Activated CD4-positive, alpha-beta T cell treated with anti-CD3 and anti-CD28 coated beads, Interleukin-2, amount 10 ng/mL, durations not matched to agents 7 days and 5 days (primary cell): ENCODE data around the gene MSRB3. TPM values are rescaled to one million over a fixed set of nuclear protein-coding genes. Genes with fewer than 3 reads are reported as not detected.

Experiments used
- CTCF ChIA-PET: fragments of 350-600 bp; sonication (Branson Sonifier 250); formaldehyde crosslinking; loops from one replicate; lab custom pipeline; 2021; ENCODE audit warnings: antibody characterized with exemption; lab: Charles Lee
- POLR2A ChIA-PET: fragments of 350-600 bp; sonication (Branson Sonifier 250); formaldehyde crosslinking; loops from one replicate; lab custom pipeline; 2021; ENCODE audit warnings: antibody characterized with exemption; lab: Charles Lee
- DNase-seq: peaks from one replicate; pipeline ENCODE4 v3.0.0-alpha.2; 2020
- H3K27ac Mint-ChIP-seq: one replicate; pipeline ENCODE4 v1.8.0; 2021; ENCODE audit warnings: mild to moderate bottlenecking, moderate library complexity, mixed read lengths
- H3K27me3 Mint-ChIP-seq: one replicate; pipeline ENCODE4 v1.8.0; 2021; ENCODE audit warnings: mixed read lengths
- H3K36me3 Mint-ChIP-seq: one replicate; pipeline ENCODE4 v1.8.0; 2021; ENCODE audit warnings: low read depth, mixed read lengths
- H3K4me1 Mint-ChIP-seq: one replicate; pipeline ENCODE4 v1.8.0; 2021; ENCODE audit warnings: mixed read lengths
- H3K4me3 Mint-ChIP-seq: one replicate; pipeline ENCODE4 v1.8.0; 2021; ENCODE audit warnings: mild to moderate bottlenecking, moderate library complexity, mixed read lengths
- H3K9me3 Mint-ChIP-seq: one replicate; pipeline ENCODE4 v1.8.0; 2021; ENCODE audit warnings: mixed read lengths
- total RNA-seq, 2 experiments: library from RNA; stranded (reverse); gene quantifications; one replicate each; pipeline ENCODE4 v1.2.3, GENCODE V29; 2021

MSRB3 gene
- total RNA-seq, 2 experiments from 2014 or later, result not detected

DNA sequence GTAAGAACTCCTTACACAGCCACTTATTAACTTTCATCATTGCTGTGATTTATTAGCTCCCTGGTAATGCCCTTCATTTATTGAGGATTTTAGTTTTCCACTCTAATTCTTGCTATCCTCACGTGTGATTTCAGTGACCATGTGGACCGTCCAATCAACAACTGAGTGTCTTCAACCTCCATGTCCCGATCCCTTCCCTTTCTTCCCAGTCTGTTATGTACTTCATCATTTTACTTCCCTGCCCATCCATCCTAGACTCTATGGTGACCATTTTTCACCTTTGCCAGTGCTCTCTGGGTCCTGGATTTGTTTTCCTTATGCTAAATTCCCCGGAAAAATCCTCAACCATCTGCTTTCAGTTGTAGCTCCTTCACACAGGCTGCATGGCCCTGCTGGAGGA, 111.0 kb downstream of the MSRB3 start:
- H3K36me3 Mint-ChIP-seq, result no peaks in the 10 kb centered on the region
- POLR2A ChIA-PET, result no interaction called here

DNA sequence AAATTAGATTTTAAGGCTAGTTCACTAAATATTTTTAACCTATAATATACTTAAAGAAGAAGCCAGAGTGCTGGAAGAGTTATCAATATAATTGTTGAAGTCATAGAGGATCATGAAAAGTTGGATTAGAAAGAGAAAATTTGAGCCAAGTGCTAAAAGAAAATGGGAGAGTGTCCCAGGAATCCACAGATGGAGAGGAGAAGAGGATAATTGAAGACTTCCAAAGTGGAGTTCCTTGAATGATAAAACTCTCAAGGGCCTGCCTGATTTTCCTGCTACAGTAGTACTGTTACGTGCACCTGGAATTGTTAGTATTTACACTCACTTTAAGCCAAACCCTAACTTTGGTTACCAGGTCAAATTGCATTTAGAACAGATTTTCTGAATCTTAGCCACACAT, 113.2 kb downstream of the MSRB3 start:
- CTCF ChIA-PET, result no interaction called here
- H3K36me3 Mint-ChIP-seq, result no peaks in the 10 kb centered on the region
- no peak overlapping the region for H3K4me3 Mint-ChIP-seq
- no peak for DNase-seq
- peaks cover 5% of the 10 kb centered on the region for H3K9me3 Mint-ChIP-seq
- H3K4me1 Mint-ChIP-seq, result no peaks in the 10 kb centered on the region
- H3K27me3 Mint-ChIP-seq, result peaks cover 2% of the 10 kb centered on the region
- POLR2A ChIA-PET, result no interaction called here
- H3K27ac Mint-ChIP-seq, result no peak overlapping the region

More for the DNA sequence above, 111.0 kb downstream of the MSRB3 start:
- Mint-ChIP-seq H3K27ac (no peak overlapping the region), H3K4me3 (no peak overlapping the region), H3K4me1 (no peaks in the 10 kb centered on the region), H3K27me3 (peaks cover 2% of the 10 kb centered on the region), H3K9me3 (no peaks in the 10 kb centered on the region)
- no peak for DNase-seq
- CTCF ChIA-PET, result interaction anchor here (1.8 kb wide), 1 partner anchor 11 kb away, joined by 4 read pairs; no protein-coding TSS in a partner anchor

DNA sequence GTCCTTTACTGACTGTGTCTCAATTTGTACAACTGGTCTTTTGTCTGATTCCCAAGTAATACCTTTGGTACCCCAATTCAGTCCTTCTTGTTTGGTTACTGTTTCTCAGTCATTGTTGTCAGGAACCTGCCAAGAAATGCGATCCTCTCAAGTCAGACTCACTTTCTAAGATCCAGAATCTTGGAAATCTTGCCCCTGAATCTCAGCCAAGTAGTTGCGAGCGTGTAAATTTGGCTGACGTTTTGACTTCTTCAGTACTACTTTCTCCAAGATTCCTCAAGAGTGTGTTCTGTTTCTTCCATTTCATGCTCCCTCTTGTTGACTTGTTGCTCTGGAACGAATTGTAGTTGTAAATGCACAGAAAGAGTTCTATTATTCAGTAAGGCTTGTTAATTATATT, 114.0 kb downstream of the MSRB3 start:
- no peak overlapping the region for H3K27ac Mint-ChIP-seq
- peaks cover 2% of the 10 kb centered on the region for H3K27me3 Mint-ChIP-seq
- H3K9me3 Mint-ChIP-seq, result peaks cover 5% of the 10 kb centered on the region
- no peaks in the 10 kb centered on the region for H3K36me3 Mint-ChIP-seq
- ChIA-PET POLR2A (no interaction called here), CTCF (no interaction called here)
- no peak overlapping the region for H3K4me3 Mint-ChIP-seq
- DNase-seq, result no peak
- no peaks in the 10 kb centered on the region for H3K4me1 Mint-ChIP-seq

DNA sequence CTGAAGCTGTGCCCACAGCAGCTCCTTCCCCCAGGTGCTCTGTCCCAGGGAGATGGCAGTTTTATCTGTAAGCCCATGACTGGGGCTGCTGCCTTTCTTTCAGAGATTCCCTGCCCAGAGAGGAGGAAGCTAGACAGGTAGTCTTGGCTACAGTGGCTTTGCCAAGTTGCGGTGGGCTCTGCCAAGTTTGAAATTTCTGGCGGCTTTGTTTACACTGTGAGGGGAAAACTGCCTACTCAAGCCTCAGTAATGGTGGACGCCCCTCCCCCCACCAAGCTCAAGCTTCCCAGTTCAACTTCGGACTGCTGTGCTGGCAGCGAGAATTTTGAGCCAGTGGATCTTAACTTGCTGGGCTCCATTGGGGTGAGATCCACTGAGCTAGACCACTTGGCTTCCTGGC, 124.7 kb downstream of the MSRB3 start:
- Mint-ChIP-seq H3K4me3 (no peak overlapping the region), H3K36me3 (no peaks in the 10 kb centered on the region), H3K27me3 (no peaks in the 10 kb centered on the region), H3K9me3 (peaks cover 4% of the 10 kb centered on the region), H3K27ac (no peak overlapping the region), H3K4me1 (no peaks in the 10 kb centered on the region)
- POLR2A ChIA-PET, result no interaction called here
- DNase-seq, result no peak
- CTCF ChIA-PET, result no interaction called here

DNA sequence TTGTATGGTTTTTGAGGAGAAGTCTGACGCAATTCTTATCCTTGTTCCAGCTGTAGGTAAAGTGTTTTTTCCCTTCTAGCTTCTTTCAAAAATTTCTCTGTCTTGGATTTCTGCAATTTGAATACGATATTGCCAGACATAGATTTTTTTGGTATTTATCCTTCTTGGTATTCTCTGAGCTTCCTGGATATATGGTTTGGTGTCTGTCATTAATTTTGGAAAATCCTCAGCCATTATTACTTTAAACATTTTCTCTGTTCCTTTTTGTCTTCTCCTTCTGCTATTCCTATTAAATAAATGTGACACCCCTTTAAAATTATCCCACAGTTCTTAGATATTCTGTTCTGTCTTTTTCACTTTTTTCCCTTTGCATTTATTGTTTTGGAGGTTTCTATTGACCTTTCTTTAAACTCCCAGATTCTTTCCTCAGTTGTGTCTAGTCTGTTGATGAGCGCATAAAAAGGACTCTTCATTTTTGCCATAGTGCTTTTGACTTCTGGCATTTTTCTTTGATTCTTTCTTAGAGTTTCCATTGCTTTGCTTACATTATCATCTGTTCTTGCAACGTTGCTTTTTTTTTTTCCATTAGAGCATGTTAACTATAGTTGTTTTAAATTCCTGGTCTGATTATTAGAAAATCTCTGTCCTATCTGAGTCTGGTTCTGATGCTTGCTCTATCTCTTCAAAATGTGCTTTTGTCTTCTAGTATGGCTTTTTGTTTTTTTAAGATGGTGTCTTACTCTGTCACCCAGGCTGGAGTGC, 129.1 kb downstream of the MSRB3 start:
- DNase-seq, result no peak
- Mint-ChIP-seq H3K4me1 (no peaks in the 10 kb centered on the region), H3K27ac (no peak overlapping the region), H3K27me3 (no peaks in the 10 kb centered on the region), H3K9me3 (peaks cover 2% of the 10 kb centered on the region), H3K4me3 (no peak overlapping the region), H3K36me3 (no peaks in the 10 kb centered on the region)
- POLR2A ChIA-PET, result no interaction called here
- CTCF ChIA-PET, result interaction anchor here (0.6 kb wide), 1 partner anchor 276 kb away, joined by 3 read pairs; no protein-coding TSS in a partner anchor

DNA sequence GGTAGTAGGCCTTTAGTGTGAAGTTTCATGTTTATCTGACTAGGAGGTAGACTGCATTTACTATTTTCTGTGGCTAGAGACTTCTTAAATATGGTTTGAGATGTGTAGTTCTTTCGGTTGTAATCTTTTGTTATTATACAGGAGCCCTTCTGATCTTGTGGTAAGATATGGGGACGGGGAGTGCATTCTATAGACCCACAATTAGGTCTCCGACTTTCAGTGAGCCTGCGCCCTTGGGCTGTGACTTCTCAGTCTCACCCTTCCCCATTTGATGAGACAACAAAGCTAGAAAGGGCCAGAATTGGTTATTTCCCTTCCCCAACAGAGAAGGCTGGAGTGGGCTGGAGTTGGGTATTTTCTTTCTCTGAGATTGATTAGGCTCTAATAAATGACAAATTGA, 130.0 kb downstream of the MSRB3 start:
- ChIA-PET POLR2A (no interaction called here), CTCF (no interaction called here)
- H3K9me3 Mint-ChIP-seq, result peaks cover 2% of the 10 kb centered on the region
- H3K27me3 Mint-ChIP-seq, result no peaks in the 10 kb centered on the region
- no peaks in the 10 kb centered on the region for H3K4me1 Mint-ChIP-seq
- no peak for DNase-seq
- H3K27ac Mint-ChIP-seq, result no peak overlapping the region
- no peaks in the 10 kb centered on the region for H3K36me3 Mint-ChIP-seq
- no peak overlapping the region for H3K4me3 Mint-ChIP-seq

DNA sequence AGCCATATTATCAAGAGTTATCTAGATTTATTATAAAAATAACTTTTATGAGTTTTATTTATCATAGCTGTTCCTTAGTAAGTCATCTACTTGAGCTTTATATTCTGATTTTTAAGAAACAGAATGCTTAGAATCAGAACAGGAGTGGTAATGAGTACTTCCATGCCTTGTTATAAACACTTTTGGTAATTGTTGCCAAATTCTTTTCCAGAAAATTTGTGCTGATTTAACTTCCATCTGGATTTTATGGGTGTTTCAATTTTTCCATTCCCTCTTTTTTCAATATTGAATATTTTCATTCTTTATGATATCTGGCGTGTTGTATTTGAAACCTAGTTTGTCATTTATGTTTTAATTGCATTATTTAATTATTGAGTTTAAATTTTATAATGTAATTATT, 131.2 kb downstream of the MSRB3 start:
- Mint-ChIP-seq H3K36me3 (no peaks in the 10 kb centered on the region), H3K27ac (no peak overlapping the region), H3K4me1 (no peaks in the 10 kb centered on the region), H3K4me3 (no peak overlapping the region), H3K27me3 (no peaks in the 10 kb centered on the region), H3K9me3 (peaks cover 2% of the 10 kb centered on the region)
- POLR2A ChIA-PET, result no interaction called here
- CTCF ChIA-PET, result no interaction called here
- DNase-seq, result no peak

DNA sequence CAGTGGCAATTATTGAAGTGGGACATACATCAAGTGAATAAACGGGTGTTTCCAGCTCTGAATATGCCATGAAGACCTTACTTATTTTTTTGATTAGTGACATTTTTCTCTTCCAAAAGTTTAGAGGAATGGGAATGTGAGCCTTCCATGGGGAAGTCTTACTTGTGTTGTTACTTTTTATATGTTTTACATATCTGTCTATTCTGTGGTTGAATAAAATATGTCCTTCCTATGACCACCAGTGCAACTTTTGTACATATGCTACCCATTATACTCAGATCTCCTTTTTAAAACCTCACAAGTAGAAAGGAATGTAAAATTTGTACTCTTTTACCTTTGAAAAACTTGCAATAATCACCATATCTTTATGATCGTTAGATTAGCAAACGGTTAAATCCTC, 132.7 kb downstream of the MSRB3 start:
- Mint-ChIP-seq H3K27ac (no peak overlapping the region), H3K9me3 (no peaks in the 10 kb centered on the region), H3K4me1 (no peaks in the 10 kb centered on the region), H3K27me3 (no peaks in the 10 kb centered on the region), H3K4me3 (no peak overlapping the region), H3K36me3 (no peaks in the 10 kb centered on the region)
- ChIA-PET CTCF (no interaction called here), POLR2A (no interaction called here)
- DNase-seq, result no peak

DNA sequence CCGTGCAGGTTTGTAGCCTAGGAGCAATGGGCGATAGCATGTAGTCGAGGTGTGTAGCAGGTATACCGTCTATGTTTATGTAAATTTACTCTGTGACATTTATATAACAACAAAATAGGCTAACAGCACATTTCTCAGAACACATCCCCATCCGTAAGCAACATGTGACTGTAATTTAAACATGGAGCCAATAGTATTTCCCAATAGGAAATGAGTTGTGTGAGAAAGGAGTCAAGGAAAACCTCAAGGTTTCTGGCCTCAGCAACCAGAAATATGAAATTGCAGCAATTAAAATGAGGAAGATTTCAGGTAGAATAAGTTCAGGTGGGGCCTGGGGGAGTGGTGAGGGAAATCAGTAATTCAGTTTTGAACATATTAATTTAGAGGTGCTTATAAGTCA, 136.0 kb downstream of the MSRB3 start:
- no peak overlapping the region for H3K27ac Mint-ChIP-seq
- DNase-seq, result no peak
- no peaks in the 10 kb centered on the region for H3K27me3 Mint-ChIP-seq
- H3K36me3 Mint-ChIP-seq, result no peaks in the 10 kb centered on the region
- ChIA-PET POLR2A (no interaction called here), CTCF (no interaction called here)
- H3K4me1 Mint-ChIP-seq, result no peaks in the 10 kb centered on the region
- H3K4me3 Mint-ChIP-seq, result no peak overlapping the region
- no peaks in the 10 kb centered on the region for H3K9me3 Mint-ChIP-seq

DNA sequence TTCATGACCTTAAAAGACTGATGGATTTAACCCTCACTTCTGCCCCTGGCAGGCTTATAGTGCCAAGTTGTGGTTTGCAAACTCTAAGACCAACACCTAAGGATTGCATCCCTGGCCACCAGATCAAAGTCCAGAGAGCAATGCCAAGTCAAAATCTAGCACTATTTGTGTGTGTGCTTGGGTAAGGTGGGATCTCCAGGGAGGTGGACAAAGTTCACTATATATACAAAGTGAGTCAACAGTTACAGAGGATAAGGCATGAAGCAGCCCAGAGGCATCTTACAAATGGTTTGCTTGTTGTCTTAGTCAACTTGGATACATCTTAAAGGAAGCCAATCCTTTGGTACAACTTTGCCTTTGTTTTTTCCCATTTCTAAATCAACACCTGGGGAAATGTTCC, 137.3 kb downstream of the MSRB3 start:
- Mint-ChIP-seq H3K27me3 (no peaks in the 10 kb centered on the region), H3K4me3 (no peak overlapping the region), H3K9me3 (no peaks in the 10 kb centered on the region), H3K36me3 (no peaks in the 10 kb centered on the region), H3K4me1 (no peaks in the 10 kb centered on the region), H3K27ac (no peak overlapping the region)
- CTCF ChIA-PET, result no interaction called here
- DNase-seq, result no peak
- POLR2A ChIA-PET, result no interaction called here

DNA sequence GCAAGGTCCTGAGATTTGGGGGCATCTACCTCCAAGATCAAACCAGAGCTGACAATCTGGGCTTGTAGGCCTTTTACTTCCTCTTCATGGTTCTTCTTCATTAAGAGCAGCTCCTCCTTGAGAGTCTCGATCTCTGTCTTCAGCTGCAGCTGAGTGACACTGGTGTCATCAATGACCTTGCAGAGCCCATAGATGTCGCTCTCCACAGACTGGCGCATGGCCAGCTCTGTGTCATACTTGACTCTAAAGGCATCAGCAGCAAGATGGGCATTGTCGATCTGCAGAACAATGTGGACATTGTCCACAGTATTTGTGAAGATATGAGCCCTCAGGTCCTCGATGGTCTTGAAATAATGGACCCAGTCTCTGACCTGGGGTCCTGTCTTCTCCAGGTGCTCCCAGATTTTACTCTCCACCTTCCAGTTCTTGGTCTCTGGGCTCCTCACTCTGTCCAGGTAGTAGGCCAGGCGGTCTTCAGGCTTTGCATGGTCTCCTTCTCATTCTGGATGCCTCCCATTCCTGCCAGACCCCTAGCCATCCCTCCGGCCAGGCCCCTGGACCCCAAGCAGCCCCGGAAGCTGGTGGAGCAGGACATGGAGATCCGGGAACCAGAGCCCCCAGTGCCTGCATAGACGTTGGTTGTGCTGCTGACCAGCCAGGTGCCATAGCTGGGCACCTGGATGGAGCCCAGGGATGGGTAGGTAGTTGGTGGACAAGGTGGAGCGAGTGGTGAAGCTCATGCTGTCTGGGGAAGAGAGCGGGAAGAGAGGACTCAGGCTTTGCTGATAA, 141.0 kb downstream of the MSRB3 start:
- ChIA-PET CTCF (no interaction called here), POLR2A (no interaction called here)
- peaks cover 7% of the 10 kb centered on the region for H3K9me3 Mint-ChIP-seq
- H3K27me3 Mint-ChIP-seq, result no peaks in the 10 kb centered on the region
- no peaks in the 10 kb centered on the region for H3K36me3 Mint-ChIP-seq
- DNase-seq, result no peak
- H3K27ac Mint-ChIP-seq, result no peak overlapping the region
- no peaks in the 10 kb centered on the region for H3K4me1 Mint-ChIP-seq
- H3K4me3 Mint-ChIP-seq, result no peak overlapping the region

DNA sequence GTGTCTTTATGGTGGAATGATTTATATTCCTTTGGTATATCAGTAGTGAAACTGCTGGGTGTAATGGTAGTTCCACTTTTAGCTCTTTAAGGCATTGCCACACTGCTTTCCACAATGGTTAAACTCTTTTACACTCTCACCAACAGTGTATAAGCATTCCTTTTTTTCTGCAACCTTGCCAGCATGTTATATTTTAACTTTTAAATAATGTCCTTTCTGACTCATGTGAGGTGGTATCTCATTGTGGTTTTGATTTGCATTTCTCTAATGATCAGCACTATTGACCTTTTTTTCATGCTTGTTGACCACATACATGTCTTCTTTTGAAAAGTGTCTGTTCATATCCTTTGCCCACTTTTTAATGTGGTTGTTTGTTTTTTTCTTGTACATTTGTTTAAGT, 142.5 kb downstream of the MSRB3 start:
- H3K4me1 Mint-ChIP-seq, result no peaks in the 10 kb centered on the region
- peaks cover 7% of the 10 kb centered on the region for H3K9me3 Mint-ChIP-seq
- H3K4me3 Mint-ChIP-seq, result no peak overlapping the region
- ChIA-PET POLR2A (no interaction called here), CTCF (interaction anchor here (0.6 kb wide), 1 partner anchor 47 kb away, joined by 3 read pairs; no protein-coding TSS in a partner anchor)
- H3K27ac Mint-ChIP-seq, result no peak overlapping the region
- H3K36me3 Mint-ChIP-seq, result no peaks in the 10 kb centered on the region
- DNase-seq, result no peak
- H3K27me3 Mint-ChIP-seq, result no peaks in the 10 kb centered on the region

DNA sequence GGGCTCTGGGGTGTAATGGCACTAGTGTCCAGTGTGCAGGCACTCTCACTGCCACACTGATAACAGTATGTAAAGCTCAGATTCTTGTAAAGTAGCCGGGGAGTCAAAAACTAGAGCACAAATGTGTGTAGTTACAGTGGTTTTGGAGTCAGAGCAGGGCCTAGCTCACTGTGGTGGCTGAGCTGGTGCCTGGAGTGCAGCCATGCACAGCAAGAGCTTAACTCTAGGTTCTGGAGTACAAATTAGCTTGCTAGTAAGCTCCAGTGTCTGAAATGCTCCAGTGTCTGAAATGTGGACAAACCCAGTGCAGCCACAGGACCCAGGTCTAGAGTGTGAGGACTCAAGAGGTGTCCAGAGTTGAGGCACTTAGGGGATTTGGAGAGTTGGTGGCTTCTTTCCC, 149.2 kb downstream of the MSRB3 start:
- Mint-ChIP-seq H3K4me1 (no peaks in the 10 kb centered on the region), H3K27me3 (no peaks in the 10 kb centered on the region), H3K27ac (no peak overlapping the region), H3K36me3 (no peaks in the 10 kb centered on the region), H3K9me3 (no peaks in the 10 kb centered on the region), H3K4me3 (no peak overlapping the region)
- POLR2A ChIA-PET, result no interaction called here
- DNase-seq, result no peak
- CTCF ChIA-PET, result no interaction called here
